GM12892 (cell line): Measurements from ENCODE around the gene COX7A2.

Experiments
- POLR2A ChIP-seq: IDR thresholded peaks from 2 replicates; pipeline ENCODE4 v1.6.1; 2011; ENCODE audit warnings: low read depth, low read length, control low read depth
- POLR2AphosphoS5 ChIP-seq: IDR thresholded peaks from 2 replicates; pipeline ENCODE4 v1.6.1; 2011; ENCODE audit warnings: low read depth, low read length, control low read depth

DNA sequence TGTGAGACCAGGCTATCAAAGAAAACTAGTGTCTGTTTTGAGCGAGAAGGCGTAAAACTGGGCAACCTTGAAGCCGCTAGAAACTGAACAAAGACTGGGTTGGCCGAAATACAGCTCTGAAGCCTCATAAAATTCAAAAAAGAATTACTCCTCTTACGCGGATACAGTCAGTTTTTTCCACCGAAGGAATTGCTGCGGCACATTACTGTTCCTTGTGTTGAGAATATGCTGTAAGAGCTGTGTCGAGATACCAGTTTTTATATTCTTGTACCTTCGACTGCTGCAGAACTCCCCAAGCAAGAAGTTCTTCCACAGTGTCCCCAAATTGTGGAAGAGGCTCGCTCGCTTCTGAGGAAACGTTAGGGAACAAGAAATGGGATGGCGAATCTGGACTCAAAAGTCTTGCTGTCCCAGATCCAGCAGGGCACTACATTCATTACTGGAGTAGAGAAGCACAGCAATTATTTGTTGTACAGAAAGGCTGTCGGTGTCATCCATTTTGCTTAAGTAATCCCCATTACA is 523 bp upstream of the COX7A2 start:
- no peak for TF ChIP-seq POLR2A
- no peak for TF ChIP-seq POLR2AphosphoS5
